Islet of Langerhans (tissue), 1 donor: ENCODE measurements around the gene KRTAP10-1.
"Not testable (repeated sequence)": the region's sequence is repeated elsewhere in the genome, so short reads cannot be mapped to it uniquely, and the experiment has no call there.

ENCODE experiments used
- FAIRE-seq: peaks from one replicate; lab custom pipeline; 2011; peaks lifted over from hg19 to GRCh38; lab: Jason Lieb, UNC

Gene KRTAP10-1

DNA sequence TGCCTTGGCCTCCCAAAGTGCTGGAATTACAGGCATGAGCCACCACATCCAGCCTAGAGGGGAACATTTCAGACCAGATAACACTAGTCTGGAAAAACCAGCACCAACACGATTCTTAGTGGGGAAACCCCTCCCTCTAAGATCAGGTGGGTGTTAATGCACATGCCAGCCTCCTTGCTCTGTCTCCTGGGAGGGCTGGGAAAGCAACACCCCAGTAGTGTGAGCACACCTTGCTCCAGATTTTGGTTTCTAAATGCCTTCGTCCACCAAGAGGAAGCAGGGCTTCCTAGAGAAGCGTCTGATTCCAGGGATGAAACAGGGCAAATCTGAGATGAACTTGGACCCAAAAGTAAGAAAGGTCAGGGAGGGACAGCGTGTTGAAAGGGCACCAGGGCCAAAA lies 31.3 kb upstream of the KRTAP10-1 start:
- no peak for FAIRE-seq

DNA sequence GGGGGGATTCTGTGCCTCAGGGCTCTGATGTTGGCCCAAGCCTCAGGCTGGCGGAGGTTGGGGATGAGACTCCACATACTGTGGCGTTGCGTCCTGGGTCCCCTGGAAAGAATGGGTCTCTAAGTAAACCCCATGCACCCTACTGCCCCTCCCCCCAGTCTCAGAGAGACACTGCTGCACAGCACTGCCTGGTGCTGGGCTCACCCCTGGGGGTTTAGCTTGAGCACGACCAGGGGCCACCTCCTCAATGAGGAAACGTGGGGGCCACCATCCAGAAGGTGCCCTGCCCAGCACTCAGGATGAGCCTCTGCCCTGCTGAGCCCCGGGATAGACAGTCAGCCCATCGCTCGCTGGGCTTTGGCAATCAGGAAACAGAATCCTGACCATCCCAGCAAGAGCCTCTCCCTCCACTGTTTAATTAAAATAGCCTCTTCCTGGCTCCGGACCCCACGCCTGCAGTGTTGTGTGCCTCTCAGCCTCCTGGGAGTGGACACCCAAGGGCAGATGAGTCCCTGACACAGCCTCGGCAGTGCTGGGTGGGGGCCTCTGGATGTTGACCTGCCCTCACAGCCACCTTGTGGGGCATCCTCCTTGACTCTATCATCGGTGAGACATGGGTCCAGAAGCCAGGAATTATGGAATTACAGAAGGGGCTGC lies 30.0 kb upstream of the KRTAP10-1 start:
- FAIRE-seq, result no peak

DNA sequence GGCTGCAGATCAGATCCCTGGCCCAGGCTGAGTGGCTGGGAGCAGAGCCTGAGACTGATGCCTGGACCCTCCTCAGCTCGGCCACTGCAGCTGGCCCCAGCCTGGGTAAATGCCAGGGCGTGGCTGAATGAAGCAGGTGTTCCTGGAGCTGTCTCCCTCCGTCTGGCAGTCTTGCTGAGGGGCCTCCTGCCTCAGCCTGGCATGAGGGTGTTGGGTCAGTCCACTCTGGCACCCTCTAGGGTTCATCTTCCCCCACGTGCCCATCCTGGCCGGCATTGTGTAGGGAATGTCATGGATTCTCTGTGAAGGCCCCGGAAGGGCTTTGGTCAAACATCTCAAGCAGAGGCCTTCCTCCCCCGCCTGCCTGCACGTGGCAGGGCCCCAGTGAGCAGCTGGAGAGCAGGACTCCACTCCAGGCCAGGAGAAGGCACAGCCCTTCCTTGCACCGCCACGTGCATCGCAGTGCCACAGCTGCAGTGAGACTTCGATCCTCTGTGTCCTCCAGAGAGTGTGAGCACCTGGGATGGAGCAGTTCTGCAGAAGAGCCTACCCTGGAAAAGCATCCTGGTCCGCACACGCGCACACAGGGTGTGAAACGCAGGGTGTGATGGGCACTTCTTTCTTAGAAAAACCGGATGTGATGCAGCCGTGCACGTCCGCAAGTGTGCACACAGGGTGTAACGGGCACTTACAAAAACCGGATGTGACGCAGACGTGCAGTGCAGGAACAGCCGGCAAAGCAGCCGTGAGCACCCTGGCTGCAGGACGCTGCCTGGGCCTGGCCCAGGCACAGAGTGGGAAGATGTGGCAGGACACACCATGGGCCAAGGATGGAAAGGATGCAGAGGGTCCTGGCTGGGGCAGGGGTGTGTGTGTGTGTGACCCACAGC lies 28.9 kb upstream of the KRTAP10-1 start:
- no peak for FAIRE-seq

DNA sequence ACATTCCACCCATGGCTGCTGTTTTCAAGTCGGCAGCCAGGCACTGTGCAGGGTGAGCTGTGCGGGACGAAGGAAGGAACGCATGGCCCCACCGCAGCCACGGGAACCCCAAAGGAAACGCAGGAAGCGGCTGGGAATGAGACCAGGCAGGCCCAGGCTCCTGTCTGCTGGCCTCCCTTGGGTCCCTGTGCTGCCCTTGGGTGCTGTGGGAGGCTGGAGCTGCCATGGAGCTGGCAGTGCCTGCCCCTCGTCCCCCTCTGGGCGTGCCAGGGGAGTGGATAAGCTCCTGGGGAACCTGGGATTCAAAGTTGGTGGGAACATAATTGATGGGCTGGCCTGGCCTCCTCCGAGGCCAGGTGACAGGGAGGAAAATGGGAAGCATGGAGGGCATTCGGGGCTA lies 28.3 kb upstream of the KRTAP10-1 start:
- FAIRE-seq, result no peak

DNA sequence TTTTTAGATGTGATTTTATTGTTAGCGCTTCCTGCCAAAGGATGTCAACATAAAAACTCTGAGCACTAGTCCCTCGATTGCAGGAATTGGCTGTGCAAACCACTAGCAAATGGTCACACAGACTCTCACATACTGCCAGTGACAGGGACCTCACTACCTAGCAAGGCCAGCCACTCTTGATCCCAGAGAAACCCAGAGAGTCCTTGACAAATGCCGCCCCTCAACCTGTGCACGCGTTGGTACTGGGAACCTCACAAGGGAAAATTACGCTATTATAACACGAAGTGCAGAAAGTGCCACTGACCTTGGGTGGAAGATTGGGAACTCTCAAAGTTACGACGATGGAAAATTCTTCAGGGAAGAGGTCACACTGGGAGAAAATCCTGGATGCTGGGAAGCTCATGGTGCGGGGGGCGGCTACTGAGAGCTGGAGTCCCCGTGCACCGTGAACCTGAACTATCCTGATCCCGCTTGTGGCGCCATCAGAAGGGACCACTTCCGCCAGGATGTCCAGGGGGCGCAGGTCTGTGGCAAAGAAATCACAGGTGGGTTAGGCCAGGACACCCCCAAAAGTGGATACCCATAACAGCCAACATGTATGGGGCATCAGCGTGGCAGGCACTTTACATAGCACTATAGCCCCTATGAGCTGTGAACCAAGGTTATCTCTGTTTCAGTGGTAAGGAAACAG lies 27.6 kb upstream of the KRTAP10-1 start:
- FAIRE-seq, result no peak

DNA sequence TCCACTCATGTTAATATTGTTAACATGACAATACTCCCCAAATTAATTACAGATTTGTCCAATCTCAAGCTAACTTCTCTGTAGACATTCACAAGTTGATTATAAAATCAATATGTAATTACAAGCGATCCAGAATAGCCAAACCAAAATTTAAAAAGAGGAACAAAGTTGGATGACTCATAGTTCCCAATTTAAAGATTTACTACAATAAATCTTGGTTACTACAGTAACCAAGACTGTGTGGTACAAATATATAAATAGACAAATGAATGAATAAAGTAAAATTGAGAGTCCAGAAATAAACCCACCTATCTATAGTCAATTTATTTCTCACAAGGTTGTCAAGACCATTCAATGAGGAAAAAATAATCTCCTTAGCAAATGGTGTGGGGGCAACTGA lies 26.4 kb upstream of the KRTAP10-1 start:
- no peak for FAIRE-seq

DNA sequence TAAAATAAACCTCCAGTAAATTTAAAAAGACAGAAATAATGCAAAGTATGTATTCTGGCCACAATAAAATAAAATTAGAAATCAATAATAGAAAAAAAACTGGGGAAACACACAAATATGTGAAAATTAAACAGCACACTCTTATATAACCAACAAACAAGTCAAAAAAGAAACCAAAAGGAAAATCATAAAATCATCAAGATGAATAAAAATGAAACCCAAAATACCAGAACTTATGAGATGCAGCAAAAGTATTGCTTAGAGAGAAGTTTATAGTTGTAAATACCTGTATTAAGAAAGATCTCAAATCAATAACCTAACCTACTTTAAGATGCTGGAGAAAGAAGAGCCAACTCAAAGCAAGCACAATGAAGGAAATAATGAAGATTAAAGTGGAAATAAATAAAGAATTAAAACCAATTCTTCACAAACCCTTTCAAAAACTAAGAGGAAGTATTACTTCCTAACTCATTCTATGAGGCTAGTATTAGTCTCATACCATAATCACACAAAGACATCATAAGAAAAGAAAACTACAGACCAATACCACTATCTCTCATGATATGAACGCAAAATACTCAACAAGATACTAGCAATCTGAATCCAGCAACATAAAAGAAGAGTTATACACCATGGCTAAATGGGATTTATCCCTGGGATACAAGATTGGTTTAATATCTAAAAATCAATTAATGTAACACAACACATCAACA lies 25.0 kb upstream of the KRTAP10-1 start:
- FAIRE-seq, result no peak

DNA sequence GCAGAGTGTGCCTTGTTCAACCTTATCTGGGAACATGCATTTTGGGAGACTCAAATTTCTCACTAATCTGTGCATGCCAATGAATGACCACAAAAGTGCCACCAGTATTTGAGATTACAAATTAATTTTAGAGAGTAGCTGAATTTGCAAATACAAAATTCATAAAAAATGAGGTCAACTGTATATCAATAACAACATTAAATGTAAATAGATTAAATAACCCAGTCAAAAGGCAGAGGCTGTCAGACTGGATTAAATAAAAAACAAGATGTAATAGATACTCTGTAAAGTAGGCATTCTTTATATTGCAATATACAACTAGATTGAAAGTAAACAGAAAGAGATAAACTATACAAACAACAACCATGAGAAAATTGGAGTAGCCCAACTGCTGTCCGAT lies 24.1 kb upstream of the KRTAP10-1 start:
- FAIRE-seq, result no peak

DNA sequence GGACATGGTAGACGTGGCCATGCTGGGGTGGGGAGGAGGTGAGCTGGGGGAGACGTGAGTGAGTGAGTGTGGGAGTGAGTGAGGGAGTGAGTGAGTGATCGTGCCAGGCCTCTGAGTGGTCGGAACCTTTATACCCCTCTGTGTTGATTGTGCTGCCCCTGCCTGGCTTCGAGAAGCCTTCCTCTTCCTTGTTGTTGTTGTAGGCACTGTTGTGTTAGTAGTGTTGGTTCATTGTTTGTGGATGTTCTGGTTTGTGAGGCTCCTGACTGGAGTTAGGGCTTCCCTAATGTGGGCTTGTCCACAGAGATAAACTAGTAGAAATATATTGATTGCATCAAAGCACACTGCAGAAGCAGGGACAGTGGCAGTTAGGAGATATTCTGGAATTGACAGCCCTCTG lies 18.7 kb upstream of the KRTAP10-1 start, which contains the start of gene KRTAP10-3:
KRTAP10-3 (minus strand) TSS at position 101 of the 400 bp plus-strand sequence; CDS start at position 21, 80 bp downstream.
- FAIRE-seq, result no peak

DNA sequence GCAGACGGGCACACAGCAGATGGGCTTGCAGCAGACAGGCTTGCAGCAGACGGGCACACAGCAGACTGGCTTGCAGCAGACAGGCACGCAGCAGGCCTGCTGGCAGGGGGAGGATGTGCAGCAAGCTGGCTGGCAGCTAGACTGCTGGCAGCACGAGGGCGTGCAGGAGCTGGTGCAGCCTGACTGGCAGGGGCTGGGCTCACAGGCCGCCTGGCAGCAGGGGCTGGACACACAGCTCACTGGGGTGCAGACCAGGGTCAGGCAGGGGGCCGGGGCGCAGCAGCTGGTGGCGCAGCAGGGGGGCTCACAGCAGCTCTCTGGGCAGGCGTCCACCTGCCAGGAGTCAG lies 18.3 kb upstream of the KRTAP10-1 start:
- FAIRE-seq, result not testable (repeated sequence)

DNA sequence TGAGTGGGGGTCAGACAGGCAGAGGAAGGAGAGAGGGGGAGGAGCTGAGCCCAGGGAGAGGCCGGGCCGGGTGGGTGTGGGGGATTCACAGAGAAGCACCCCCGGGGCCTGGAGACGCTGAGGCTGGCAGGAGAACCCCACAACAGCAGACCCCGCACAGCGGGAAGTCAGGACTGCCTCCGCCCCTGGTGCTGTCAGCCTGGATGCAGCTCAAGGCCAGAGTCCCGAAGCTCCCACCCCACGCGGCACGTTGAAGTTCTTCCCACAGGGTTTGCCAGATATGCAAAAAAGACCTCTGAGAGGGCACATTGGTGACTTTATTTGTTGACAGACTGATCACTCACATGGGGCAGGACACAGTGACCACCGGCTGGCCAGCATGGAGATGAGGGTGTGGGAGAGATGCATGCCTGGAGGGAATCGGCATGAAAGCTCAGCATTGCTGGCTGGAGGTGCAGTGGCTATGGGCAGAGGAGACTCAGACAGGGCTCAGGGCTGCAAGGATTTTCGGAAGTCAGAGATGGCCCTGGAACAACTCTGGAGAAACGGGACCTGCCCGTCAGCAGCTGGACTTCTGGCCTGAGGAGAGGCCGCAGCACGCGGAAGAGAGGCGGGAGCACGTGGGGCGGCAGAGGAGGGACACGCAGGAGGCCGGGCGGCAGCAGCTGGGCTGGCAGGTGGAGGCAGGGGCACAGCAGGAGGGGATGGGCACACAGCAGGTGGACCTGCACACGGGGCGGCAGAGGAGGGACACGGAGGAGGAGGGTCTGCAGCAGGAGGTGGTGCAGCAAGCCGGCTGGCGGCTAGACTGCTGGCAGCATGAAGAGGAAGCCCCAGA lies 17.7 kb upstream of the KRTAP10-1 start:
- no peak for FAIRE-seq

DNA sequence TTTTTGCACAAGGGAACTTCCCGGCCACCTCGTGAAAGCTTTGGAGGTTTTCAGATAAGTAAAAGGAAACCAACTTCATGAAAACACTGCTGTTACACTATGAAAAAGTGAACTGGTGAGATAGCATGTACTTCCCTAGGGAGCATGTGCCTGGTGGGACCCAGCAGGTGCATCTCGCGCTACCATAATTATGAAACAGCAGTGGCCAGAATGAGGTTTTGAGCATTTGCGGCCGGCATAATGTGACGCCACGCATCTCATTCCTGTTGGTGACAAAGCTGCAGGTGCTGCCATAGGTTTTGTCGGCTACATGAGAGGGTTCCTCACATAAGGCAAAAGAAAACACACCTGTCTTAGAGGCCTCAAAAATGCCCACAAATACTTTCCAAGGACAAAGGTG lies 16.9 kb upstream of the KRTAP10-1 start:
- FAIRE-seq, result no peak

DNA sequence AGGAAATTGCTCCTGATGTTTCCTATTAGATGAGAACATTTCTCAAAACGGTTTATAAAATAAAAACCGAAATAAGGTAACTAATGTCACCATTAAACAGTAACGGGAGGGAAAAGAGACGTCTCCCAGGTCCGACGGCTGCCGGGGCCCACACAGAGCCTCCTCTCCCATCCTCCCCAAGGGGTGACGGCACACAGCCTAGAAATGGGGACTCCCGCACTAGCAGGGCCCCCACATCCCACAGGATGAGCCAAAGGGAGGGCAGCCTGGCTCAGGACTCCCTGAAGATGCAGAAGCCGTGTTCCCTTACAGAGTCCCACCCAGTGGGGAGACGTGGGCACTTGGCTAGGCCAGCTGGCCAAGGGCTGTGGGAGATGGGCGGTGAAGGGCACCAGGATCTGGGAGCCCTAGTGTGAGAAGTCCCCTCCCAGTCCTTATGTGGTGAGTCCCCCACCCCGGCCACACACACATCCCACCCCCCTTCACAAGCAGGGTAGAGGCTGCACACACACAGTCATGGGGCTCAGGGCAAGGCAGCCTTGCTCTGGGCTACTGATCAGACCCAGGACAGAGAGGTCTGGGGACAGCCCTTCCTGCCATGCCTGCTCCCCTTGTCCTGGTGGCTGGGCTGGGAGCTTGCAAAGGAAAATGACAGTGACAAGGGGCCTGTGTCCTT lies 15.3 kb upstream of the KRTAP10-1 start:
- FAIRE-seq, result no peak

DNA sequence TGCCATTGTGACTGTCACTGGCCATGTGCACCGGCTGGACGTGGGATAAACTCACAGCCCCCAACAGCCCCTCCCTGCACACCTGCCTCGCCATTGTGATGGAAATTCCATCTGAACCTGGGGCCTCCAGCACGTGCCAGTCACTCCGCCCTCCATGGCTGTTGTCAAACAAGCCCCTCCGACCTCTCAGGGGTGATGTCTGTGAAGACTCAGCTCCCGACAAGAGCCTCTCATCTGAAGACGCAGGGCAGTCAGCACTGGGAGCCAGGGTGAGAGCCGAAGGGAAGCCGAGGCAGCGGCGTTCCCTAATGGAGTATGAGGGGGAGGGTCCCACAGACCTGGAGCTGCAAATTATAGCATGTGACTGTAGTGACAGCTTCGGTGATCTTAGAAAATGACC lies 12.7 kb upstream of the KRTAP10-1 start:
- no peak for FAIRE-seq

DNA sequence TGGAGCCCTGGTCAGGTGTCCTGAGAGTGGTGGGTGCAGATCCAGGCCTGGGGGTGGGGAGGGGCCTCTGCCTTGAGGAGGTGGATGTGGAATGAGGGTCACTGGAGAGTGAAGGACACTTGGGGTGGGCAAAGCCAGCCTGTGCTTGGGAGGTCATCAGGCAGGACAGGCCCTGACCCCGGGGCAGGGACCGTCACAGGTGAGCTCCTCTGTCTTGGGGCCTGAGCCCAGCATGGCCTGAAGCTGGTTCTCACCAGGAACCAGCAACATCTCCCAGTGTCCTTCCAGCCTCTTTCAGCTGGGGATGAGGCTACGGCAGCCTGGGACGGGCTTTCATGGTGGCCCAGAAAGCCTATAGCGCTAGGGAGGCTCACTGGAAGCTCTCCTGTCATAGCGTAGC lies 12.1 kb upstream of the KRTAP10-1 start:
- no peak for FAIRE-seq

DNA sequence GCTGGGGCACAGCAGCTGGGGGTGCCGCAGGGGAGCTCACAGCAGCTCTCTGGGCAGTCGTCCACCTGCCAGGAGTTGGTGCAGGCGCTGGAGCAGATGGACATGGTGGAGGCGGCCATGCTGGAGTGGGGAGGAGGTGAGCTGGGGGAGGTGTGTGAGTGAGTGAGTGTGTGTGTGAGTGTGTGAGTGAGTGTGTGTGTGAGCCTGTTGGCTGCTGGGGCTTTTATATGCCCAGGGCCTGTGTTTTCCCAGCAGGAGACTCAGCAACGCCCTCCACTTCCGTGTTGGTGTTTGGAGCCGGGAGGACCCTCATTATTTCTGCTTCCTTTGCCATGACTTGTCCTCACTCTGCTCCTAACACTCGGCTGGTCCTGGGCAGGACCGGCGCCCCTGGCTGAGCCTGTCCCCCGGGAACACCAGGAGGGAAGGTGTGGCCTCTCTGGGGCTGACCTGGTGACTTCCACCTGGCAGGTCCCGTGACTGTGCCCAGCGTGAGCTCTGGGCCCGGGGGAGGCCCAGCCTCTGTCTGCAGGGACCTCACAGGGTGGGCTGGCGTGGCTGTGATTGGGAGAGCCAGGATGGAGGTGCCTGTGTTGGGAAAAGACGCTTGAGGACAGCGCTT lies 11.5 kb upstream of the KRTAP10-1 start, which contains the start of gene KRTAP10-2:
KRTAP10-2 (minus strand) TSS at position 166 of the 622 bp plus-strand sequence; CDS start at position 119, 47 bp downstream.
- no peak for FAIRE-seq

DNA sequence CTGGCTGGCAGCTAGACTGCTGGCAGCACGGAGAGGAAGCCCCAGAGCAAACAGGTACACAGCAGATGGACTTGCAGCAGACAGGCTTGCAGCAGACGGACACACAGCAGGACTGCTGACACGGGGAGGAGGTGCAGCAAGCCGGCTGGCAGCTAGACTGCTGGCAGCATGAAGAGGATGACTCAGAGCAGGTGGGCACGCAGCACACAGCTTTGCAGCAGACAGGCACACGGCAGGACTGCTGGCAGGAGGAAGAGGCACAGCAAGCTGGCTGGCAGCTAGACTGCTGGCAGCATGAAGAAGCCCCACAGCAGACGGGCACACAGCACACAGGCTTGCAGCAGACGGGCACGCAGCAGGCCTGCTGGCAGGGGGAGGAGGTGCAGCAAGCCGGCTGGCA lies 10.8 kb upstream of the KRTAP10-1 start:
- FAIRE-seq, result no peak

DNA sequence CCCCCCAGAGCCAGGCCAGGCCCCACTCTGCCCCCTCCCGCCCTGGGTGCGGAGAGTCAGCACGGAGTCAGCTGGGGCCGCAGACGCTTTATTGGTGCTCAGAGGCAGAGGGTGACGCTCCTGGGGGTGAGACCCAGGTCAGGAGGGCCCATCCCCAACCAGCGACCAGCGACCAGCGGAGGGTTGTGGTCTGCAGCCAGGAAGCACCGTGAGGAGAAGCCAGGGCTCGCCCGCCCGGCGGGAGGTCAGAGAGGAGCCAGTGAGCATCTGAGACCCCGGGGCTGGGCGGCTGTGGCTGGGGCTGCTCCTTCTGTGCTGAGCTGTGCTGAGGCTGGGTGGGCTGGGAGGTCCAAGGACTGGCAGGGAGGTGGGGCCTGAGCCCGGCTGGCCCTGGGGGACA lies 10.3 kb upstream of the KRTAP10-1 start:
- FAIRE-seq, result not testable (repeated sequence)

DNA sequence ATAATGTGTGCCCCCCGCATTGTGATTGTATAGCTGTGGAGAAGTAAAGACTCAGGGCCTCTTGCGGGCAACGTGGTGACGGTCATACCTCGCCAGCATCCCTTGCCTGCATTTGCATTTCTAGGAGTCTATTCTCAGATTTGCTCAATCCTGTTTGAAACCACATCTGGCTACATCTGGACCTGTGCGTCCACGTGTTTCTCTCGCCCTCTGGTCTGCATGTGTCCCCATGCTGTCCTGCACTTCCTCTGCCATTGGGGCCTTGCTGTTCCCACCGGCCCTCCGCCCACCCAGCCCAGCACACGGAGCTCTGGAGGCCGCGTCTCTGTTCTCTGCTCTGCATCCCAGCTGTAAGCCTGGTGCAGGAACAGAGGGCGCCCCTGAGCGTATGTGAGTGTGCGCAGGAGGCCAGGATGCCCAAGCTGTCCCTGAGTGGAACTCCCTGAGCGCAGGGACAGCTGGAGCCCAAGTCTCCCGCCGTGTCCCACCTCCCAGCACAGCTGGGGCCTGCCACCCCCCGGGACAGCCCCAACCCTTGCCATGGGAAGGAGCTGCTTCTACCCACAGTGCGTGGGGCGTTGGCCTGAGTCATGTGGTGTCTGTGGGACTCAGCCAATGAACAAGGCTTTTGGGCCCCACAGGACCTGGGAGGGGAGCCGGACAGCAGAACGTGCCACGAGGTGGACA lies 9.7 kb upstream of the KRTAP10-1 start:
- FAIRE-seq, result no peak

DNA sequence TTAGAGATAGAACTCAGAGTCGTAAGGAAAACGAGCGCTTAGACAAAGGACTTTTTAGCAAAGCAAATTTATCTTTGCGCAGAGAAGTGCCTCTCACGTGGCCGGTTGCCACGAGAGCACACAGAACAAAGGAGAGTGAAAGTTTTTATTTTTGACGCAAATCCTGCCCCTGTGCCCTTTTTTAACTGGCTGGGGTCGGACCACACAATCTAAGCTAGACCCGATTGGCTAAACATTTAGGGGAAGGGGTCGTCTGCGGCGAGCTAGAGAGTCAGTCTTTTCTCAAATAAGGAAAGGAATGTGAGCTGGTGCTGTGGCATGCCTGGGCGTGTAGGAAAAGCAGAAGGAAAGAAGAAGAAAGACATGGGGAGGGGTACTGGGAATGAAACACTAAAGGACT lies 8.9 kb upstream of the KRTAP10-1 start:
- FAIRE-seq, result no peak
